Heart left ventricle (tissue), 13 donors: Measurements from ENCODE around the gene ASIP.

Experiments used
- POLR2A ChIP-seq, 2 donors: fragments of 450-650 bp; IDR thresholded peaks; one replicate each; pipeline ENCODE4 v1.6.1; 2017; ENCODE audit warnings: antibody characterized with exemption in 2 of 2, mild to moderate bottlenecking in 2 of 2, moderate library complexity in 2 of 2
- TF ChIP-seq, protein P1 (sequence below), 12 donors: fragments of 200-600 bp; sonication (generic) in 4 of 12; IDR thresholded peaks; one replicate each; pipeline versions ENCODE4 v1.5.0 to v1.8.0; 2018 to 2022; ENCODE audit warnings: antibody characterized with exemption in 12 of 12, mild to moderate bottlenecking in 5 of 12
- donor health status: ischemic (EF 13 %, LVEDD 7.1; RV severe dilation, severe dysfunction).
- donor health status: DM: no; HTN: yes; CAD: no.
- donor health status: DM: no; HTN: no; CAD: no.
- donor health status: ischemic (EF 25% LVEDD 6.9; RV normal size, moderate dysfunction).
- donor health status: ischemic (EF 25% LVEDD 5.7; RV mildly dilated, moderate dysfunction).
- donor health status: ischemic (EF 35%, LVEDD 5.7; RV mildly dilated, moderate dysfunction).
- donor health status: nonischemic (EF 11% LVEDD 7.7; RV severe dilation, severe dysfunction).
- donor health status: DM: yes; HTN: yes; CAD: no.
- donor health status: PGD.
- donor health status: ischemic (EF 29% LVEDD 5.4; RV normal size, mild dysfunction).
- donor health status: nonischemic (EF 23%, LVEDD 6.1; RV moderate dilation, normal function).

DNA sequence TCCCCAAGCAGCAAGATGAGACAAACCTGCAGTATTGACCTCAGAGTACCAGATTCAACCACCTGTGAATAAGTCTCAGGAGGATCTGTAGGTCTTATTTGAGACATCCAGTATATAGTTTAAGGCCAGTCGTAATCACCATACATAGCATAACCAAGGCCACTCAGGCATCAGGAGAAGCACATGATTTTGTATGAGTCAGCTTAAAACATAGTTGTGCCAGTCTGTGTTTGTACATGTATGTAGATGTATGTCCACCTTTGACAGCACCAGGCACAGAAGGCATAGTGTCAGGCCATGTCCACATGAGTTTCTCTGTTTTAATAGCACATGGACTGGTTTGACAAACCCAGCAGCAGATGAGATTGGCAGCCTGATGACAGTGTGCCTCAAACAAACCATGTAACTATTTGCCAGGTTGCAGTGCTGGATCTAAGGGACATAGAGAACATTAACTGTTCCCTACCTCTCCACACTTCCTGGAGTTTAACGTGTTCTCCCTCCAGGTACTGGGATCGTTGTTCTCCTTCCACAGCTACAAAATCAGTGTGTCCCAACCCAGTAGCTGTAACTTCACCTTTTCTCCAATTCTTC, 8.6 kb upstream of the ASIP start:
- no peak for TF ChIP-seq POLR2A (IDR thresholded peaks at IDR 0.05)
- TF ChIP-seq, protein P1, sequence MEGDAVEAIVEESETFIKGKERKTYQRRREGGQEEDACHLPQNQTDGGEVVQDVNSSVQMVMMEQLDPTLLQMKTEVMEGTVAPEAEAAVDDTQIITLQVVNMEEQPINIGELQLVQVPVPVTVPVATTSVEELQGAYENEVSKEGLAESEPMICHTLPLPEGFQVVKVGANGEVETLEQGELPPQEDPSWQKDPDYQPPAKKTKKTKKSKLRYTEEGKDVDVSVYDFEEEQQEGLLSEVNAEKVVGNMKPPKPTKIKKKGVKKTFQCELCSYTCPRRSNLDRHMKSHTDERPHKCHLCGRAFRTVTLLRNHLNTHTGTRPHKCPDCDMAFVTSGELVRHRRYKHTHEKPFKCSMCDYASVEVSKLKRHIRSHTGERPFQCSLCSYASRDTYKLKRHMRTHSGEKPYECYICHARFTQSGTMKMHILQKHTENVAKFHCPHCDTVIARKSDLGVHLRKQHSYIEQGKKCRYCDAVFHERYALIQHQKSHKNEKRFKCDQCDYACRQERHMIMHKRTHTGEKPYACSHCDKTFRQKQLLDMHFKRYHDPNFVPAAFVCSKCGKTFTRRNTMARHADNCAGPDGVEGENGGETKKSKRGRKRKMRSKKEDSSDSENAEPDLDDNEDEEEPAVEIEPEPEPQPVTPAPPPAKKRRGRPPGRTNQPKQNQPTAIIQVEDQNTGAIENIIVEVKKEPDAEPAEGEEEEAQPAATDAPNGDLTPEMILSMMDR (IDR thresholded peaks at IDR 0.05): no peak
